Measurements from ENCODE around the gene SMOC1. TPM values are rescaled to one million over a fixed set of nuclear protein-coding genes. Genes with fewer than 3 reads are reported as not detected.

SMOC1 gene
- total RNA-seq, 1 experiment from 2014 or later = 0.14 TPM

- TF ChIP-seq CTCF (IDR thresholded peaks at IDR 0.05; ENCODE audit: insufficient read depth in 1 of 2, low read depth in 1 of 2, low read length in 1 of 2, severe bottlenecking in 1 of 2, unreplicated experiment in 1 of 2) = no peak
- Histone ChIP-seq H3K27me3 (replicated peaks; ENCODE audit: control insufficient read depth, insufficient read depth, low read length) (no peaks in the 10 kb centered on the region), H3K36me3 (ENCODE audit: control insufficient read depth, insufficient read depth, low read length) (no peaks in the 10 kb centered on the region), H3K4me1 (0 out of 2 replicates have a peak, but pooled peaks cover 4% of the 10 kb centered on the region), H3K9me3 (no peaks in the 10 kb centered on the region), H3K4me3 (ENCODE audit: low read depth, low read length) (no peak overlapping the region)
- intact Hi-C loops (cut with micrococcal nuclease; ENCODE audit: unreplicated experiment) = no loop called here
- POLR2A ChIA-PET = no interaction called here
- Mint-ChIP-seq H3K4me1 (ENCODE audit: low read depth, unreplicated experiment) (peaks cover 15% of the 10 kb centered on the region), H3K4me3 (ENCODE audit: unreplicated experiment) (no peak overlapping the region), H3K27ac (ENCODE audit: unreplicated experiment) (no peak overlapping the region), H3K9me3 (ENCODE audit: unreplicated experiment) (peaks cover 13% of the 10 kb centered on the region), H3K36me3 (ENCODE audit: insufficient read depth, unreplicated experiment) (no peaks in the 10 kb centered on the region), H3K27me3 (ENCODE audit: insufficient read depth, unreplicated experiment) (peaks cover 4% of the 10 kb centered on the region)
- no peak for DNase-seq
- BruUV-seq (replicated peaks) = no TSS peak
- CTCF ChIA-PET = no interaction called here
Observed at GRCh38 chr14:70059545-70059944, 180.3 kb downstream of the SMOC1 start.

- POLR2A ChIA-PET = no interaction called here
Observed at GRCh38 chr14:70061108-70061507, 181.9 kb downstream of the SMOC1 start.

GRCh38 chr14:70064136-70064865 lies 185.1 kb downstream of the SMOC1 start:
- peak in 1 of 2 experiments; percentile 15 for DNase-seq
- Mint-ChIP-seq H3K27ac (ENCODE audit: unreplicated experiment) (no peak overlapping the region), H3K4me1 (ENCODE audit: low read depth, unreplicated experiment) (peaks cover 16% of the 10 kb centered on the region), H3K4me3 (ENCODE audit: unreplicated experiment) (no peak overlapping the region), H3K9me3 (ENCODE audit: unreplicated experiment) (peaks cover 13% of the 10 kb centered on the region), H3K27me3 (ENCODE audit: insufficient read depth, unreplicated experiment) (no peaks in the 10 kb centered on the region), H3K36me3 (ENCODE audit: insufficient read depth, unreplicated experiment) (no peaks in the 10 kb centered on the region)
- H3K4me1 ChIP-seq = peaks cover 10% of the 10 kb centered on the region
- BruUV-seq (replicated peaks) = no TSS peak
- ChIA-PET POLR2A (no interaction called here), CTCF (no interaction called here)
- no peak for TF ChIP-seq CTCF (IDR thresholded peaks at IDR 0.05; ENCODE audit: insufficient read depth in 1 of 2, low read depth in 1 of 2, low read length in 1 of 2, severe bottlenecking in 1 of 2, unreplicated experiment in 1 of 2)
- H3K36me3 ChIP-seq (ENCODE audit: control insufficient read depth, insufficient read depth, low read length) = no peaks in the 10 kb centered on the region
- H3K27me3 ChIP-seq (replicated peaks; ENCODE audit: control insufficient read depth, insufficient read depth, low read length) = no peaks in the 10 kb centered on the region
- H3K9me3 ChIP-seq = no peaks in the 10 kb centered on the region
- no peak overlapping the region for H3K4me3 ChIP-seq (ENCODE audit: low read depth, low read length)
- intact Hi-C loops (cut with micrococcal nuclease; ENCODE audit: unreplicated experiment) = no loop called here

More at GRCh38 chr14:70061108-70061507, 181.9 kb downstream of the SMOC1 start:
- no peaks in the 10 kb centered on the region for H3K27me3 Mint-ChIP-seq (ENCODE audit: insufficient read depth, unreplicated experiment)
- H3K4me1 Mint-ChIP-seq (ENCODE audit: low read depth, unreplicated experiment) = peaks cover 15% of the 10 kb centered on the region
- no TSS peak for BruUV-seq (replicated peaks)
- intact Hi-C loops (cut with micrococcal nuclease; ENCODE audit: unreplicated experiment) = no loop called here
- H3K9me3 Mint-ChIP-seq (ENCODE audit: unreplicated experiment) = peaks cover 13% of the 10 kb centered on the region
- Histone ChIP-seq H3K36me3 (ENCODE audit: control insufficient read depth, insufficient read depth, low read length) (no peaks in the 10 kb centered on the region), H3K4me1 (0 out of 2 replicates have a peak, but pooled peaks cover 4% of the 10 kb centered on the region), H3K9me3 (no peaks in the 10 kb centered on the region), H3K27me3 (replicated peaks; ENCODE audit: control insufficient read depth, insufficient read depth, low read length) (no peaks in the 10 kb centered on the region), H3K4me3 (ENCODE audit: low read depth, low read length) (no peak overlapping the region)
- no peak for TF ChIP-seq CTCF (IDR thresholded peaks at IDR 0.05; ENCODE audit: insufficient read depth in 1 of 2, low read depth in 1 of 2, low read length in 1 of 2, severe bottlenecking in 1 of 2, unreplicated experiment in 1 of 2)
- H3K36me3 Mint-ChIP-seq (ENCODE audit: insufficient read depth, unreplicated experiment) = no peaks in the 10 kb centered on the region
- H3K4me3 Mint-ChIP-seq (ENCODE audit: unreplicated experiment) = no peak overlapping the region
- no peak for DNase-seq
- CTCF ChIA-PET = no interaction called here
- H3K27ac Mint-ChIP-seq (ENCODE audit: unreplicated experiment) = no peak overlapping the region

Measured in Caco-2 (cell line).